Keratinocyte (primary cell): ENCODE data around the gene NR1I3.

Experiments used
- EZH2 ChIP-seq: IDR thresholded peaks from one replicate; pipeline ENCODE4 v1.6.1; 2012; ENCODE audit warnings: inconsistent platforms, mild to moderate bottlenecking, low read length, moderate library complexity
- TF ChIP-seq, protein P1 (sequence below), 3 experiments: IDR thresholded peaks in 1 of 3; conservative IDR thresholded peaks in 1 of 3; optimal IDR thresholded peaks in 1 of 3; 2 replicates in 2 of 3; 3 replicates in 1 of 3; pipeline versions ENCODE3 to v1.5.1; 2011; ENCODE audit warnings: low read length in 3 of 3, mild to moderate bottlenecking in 3 of 3, moderate library complexity in 2 of 3, control low read depth in 1 of 3, inconsistent platforms in 1 of 3; ENCODE audit not compliant: insufficient read depth in 2 of 3; ENCODE audit errors: extremely low read depth in 1 of 3

DNA sequence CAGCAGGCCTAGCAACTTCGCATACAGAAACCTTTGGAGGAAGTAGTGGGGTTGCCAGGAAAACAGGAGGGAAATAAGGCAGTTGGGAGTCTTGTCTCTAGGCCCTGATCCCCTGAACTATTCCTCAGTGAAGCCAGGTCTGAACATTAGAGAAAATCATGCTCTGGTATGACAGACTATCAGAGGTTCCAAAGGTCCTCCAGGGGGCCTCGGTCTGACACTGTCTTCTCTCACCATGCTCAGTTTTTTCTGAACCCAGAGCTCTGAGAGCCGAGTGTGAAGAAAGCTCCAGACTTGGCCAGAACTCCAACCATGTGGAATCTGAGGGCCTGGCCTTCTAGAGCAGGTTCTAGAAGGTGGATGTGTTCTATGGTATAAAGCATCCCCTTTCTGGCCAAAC, 8.1 kb downstream of the NR1I3 start:
- TF ChIP-seq EZH2 = no peak
- TF ChIP-seq, protein P1, sequence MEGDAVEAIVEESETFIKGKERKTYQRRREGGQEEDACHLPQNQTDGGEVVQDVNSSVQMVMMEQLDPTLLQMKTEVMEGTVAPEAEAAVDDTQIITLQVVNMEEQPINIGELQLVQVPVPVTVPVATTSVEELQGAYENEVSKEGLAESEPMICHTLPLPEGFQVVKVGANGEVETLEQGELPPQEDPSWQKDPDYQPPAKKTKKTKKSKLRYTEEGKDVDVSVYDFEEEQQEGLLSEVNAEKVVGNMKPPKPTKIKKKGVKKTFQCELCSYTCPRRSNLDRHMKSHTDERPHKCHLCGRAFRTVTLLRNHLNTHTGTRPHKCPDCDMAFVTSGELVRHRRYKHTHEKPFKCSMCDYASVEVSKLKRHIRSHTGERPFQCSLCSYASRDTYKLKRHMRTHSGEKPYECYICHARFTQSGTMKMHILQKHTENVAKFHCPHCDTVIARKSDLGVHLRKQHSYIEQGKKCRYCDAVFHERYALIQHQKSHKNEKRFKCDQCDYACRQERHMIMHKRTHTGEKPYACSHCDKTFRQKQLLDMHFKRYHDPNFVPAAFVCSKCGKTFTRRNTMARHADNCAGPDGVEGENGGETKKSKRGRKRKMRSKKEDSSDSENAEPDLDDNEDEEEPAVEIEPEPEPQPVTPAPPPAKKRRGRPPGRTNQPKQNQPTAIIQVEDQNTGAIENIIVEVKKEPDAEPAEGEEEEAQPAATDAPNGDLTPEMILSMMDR (optimal IDR thresholded peaks at IDR 0.05 in 1 of 3, IDR thresholded peaks at IDR 0.05 in 1 of 3, conservative IDR thresholded peaks at IDR 0.05 in 1 of 3; ENCODE audit: extremely low read depth in 1 of 3, insufficient read depth in 2 of 3, low read length in 3 of 3) = peak in 1 of 3 experiments; percentile 15
